CD4-positive, alpha-beta memory T cell (primary cell): Measurements from ENCODE around the gene MLN. TPM values are rescaled to one million over a fixed set of nuclear protein-coding genes. Genes with fewer than 3 reads are reported as not detected.

Source experiments
- CTCF ChIA-PET: fragments of 350-600 bp; sonication (Branson Sonifier 250); formaldehyde crosslinking; loops from one replicate; lab custom pipeline; 2021; ENCODE audit warnings: inconsistent platforms; ENCODE audit not compliant: partially characterized antibody; lab: Charles Lee
- POLR2A ChIA-PET: fragments of 350-600 bp; sonication (Branson Sonifier 250); formaldehyde crosslinking; loops from one replicate; lab custom pipeline; 2021; ENCODE audit not compliant: partially characterized antibody; lab: Charles Lee
- DNase-seq, 5 donors: peaks; one replicate each; pipeline versions ENCODE4 v3.0.0 to v3.0.0-alpha.2; 2020 to 2022; ENCODE audit warnings: mixed read lengths in 1 of 5
- H3K27ac ChIP-seq: one replicate; pipeline ENCODE4 v1.7.0; 2013; ENCODE audit warnings: low read depth, low read length
- H3K27me3 ChIP-seq: 2 replicates; pipeline ENCODE4 v1.7.0; 2013; ENCODE audit warnings: mild to moderate bottlenecking, low read length, moderate library complexity; ENCODE audit not compliant: insufficient read depth
- H3K36me3 ChIP-seq: 2 replicates; pipeline ENCODE4 v1.7.0; 2013; ENCODE audit warnings: mild to moderate bottlenecking, low read length, moderate library complexity; ENCODE audit not compliant: insufficient read depth
- H3K4me1 ChIP-seq: 2 replicates; pipeline ENCODE4 v1.7.0; 2013; ENCODE audit warnings: mild to moderate bottlenecking, low read length, moderate library complexity; ENCODE audit not compliant: insufficient read depth
- H3K4me3 ChIP-seq, 2 donors: one replicate each; pipeline ENCODE4 v1.7.0; 2013; ENCODE audit warnings: low read length in 2 of 2, mild to moderate bottlenecking in 1 of 2
- H3K9me3 ChIP-seq, 2 donors: one replicate each; pipeline ENCODE4 v1.7.0; 2013; ENCODE audit warnings: low read length in 2 of 2, control low read depth in 1 of 2; ENCODE audit not compliant: control insufficient read depth in 1 of 2
- H3K27ac Mint-ChIP-seq, 7 donors: one replicate each; pipeline ENCODE4 v1.8.0; 2020 to 2021; ENCODE audit warnings: mixed read lengths in 7 of 7, mild to moderate bottlenecking in 6 of 7, inconsistent platforms in 3 of 7, moderate library complexity in 3 of 7
- H3K27me3 Mint-ChIP-seq, 2 donors: one replicate each; pipeline ENCODE4 v1.8.0; 2020 to 2021; ENCODE audit warnings: mixed read lengths in 2 of 2
- H3K36me3 Mint-ChIP-seq, 2 donors: one replicate each; pipeline ENCODE4 v1.8.0; 2020 to 2021; ENCODE audit warnings: mixed read lengths in 2 of 2, inconsistent platforms in 1 of 2, mild to moderate bottlenecking in 1 of 2
- H3K4me1 Mint-ChIP-seq, 4 donors: one replicate each; pipeline ENCODE4 v1.8.0; 2020 to 2021; ENCODE audit warnings: mixed read lengths in 4 of 4, mild to moderate bottlenecking in 1 of 4
- H3K4me3 Mint-ChIP-seq, 8 donors: one replicate each; pipeline ENCODE4 v1.8.0; 2020 to 2021; ENCODE audit warnings: mixed read lengths in 8 of 8, mild to moderate bottlenecking in 7 of 8, moderate library complexity in 6 of 8, inconsistent platforms in 3 of 8
- H3K9me3 Mint-ChIP-seq, 8 donors: one replicate each; pipeline ENCODE4 v1.8.0; 2020 to 2021; ENCODE audit warnings: mixed read lengths in 8 of 8, mild to moderate bottlenecking in 5 of 8, inconsistent platforms in 3 of 8, moderate library complexity in 1 of 8
- intact Hi-C: fragments of 100-400 bp; cut with micrococcal nuclease; formaldehyde crosslinking; loops from one replicate; pipeline ENCODE4 v1.15.1; 2023
- polyA plus RNA-seq, 2 donors: library from polyadenylated mRNA; unstranded; fragments of 300-500 nt; fragmentation: Illumina TruSeq; gene quantifications; one replicate each; pipeline ENCODE4 v1.2.3, GENCODE V29; 2021
- total RNA-seq, 2 experiments: library from RNA; stranded (reverse); gene quantifications; one replicate each; pipeline ENCODE4 v1.2.3, GENCODE V29; 2021

The MLN gene
- total and polyA plus RNA-seq, 4 experiments from 2014 or later, result not detected

DNA sequence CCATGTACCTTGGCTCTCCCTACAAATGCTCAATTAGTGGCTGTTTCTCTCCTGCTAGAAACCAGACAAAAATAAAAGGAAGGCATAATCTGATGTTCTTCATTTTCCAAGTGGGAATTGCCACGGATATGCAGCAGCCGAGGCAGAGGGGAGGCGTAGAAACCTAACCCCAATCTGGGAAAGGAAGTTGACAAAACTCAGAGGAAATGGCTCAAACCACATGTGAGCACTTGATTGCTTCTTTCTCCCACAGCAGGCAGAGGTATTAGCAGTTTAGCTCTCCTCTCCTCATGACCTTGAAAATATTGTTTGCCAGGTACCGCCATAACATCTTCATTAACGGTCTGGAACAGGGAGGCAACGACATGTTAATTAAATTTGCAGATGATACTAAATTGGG, 3.8 kb upstream of the MLN start:
- POLR2A ChIA-PET, result no interaction called here
- DNase-seq, result no peak
- peaks cover 29% of the 10 kb centered on the region in 2 donors for H3K27me3 Mint-ChIP-seq
- H3K27ac ChIP-seq, result no peak overlapping the region
- H3K36me3 ChIP-seq, result no peaks in the 10 kb centered on the region
- H3K27ac Mint-ChIP-seq, result peak overlapping the region in 1 of 7 donors; percentile 13
- intact Hi-C loops, result no loop called here
- CTCF ChIA-PET, result interaction anchor here (1.5 kb wide), 1 partner anchor 36 kb away, joined by 5 read pairs; no protein-coding TSS in a partner anchor
- H3K4me3 Mint-ChIP-seq, result peak overlapping the region in 7 of 8 donors; percentile 23 to 66 (median 59)
- H3K4me1 Mint-ChIP-seq, result peaks cover 10 to 30% (median 16%) of the 10 kb centered on the region in 4 donors
- no peak overlapping the region for H3K4me3 ChIP-seq
- no peaks in the 10 kb centered on the region for H3K36me3 Mint-ChIP-seq
- H3K4me1 ChIP-seq, result peaks cover 14% of the 10 kb centered on the region
- peaks cover 0 to 3% (median 0%) of the 10 kb centered on the region in 8 donors for H3K9me3 Mint-ChIP-seq
- peaks cover 5% of the 10 kb centered on the region for H3K27me3 ChIP-seq
- H3K9me3 ChIP-seq, result no peaks in the 10 kb centered on the region

- ChIA-PET POLR2A (no interaction called here), CTCF (interaction anchor here (1.5 kb wide), 1 partner anchor 35 kb away, joined by 5 read pairs; no protein-coding TSS in a partner anchor)
- Histone ChIP-seq H3K27me3 (peaks cover 5% of the 10 kb centered on the region), H3K4me3 (no peak overlapping the region), H3K9me3 (no peaks in the 10 kb centered on the region), H3K4me1 (peaks cover 14% of the 10 kb centered on the region), H3K36me3 (no peaks in the 10 kb centered on the region), H3K27ac (no peak overlapping the region)
- H3K4me3 Mint-ChIP-seq, result peak overlapping the region in 1 of 8 donors; percentile 15
- H3K4me1 Mint-ChIP-seq, result peaks cover 10 to 30% (median 16%) of the 10 kb centered on the region in 4 donors
- no peak for DNase-seq
- peaks cover 0 to under 1% (median 0%) of the 10 kb centered on the region in 8 donors for H3K9me3 Mint-ChIP-seq
- no peak overlapping the region for H3K27ac Mint-ChIP-seq
- H3K36me3 Mint-ChIP-seq, result no peaks in the 10 kb centered on the region
- peaks cover 22 to 26% of the 10 kb centered on the region in 2 donors for H3K27me3 Mint-ChIP-seq
- intact Hi-C loops, result no loop called here
Observed at GRCh38 chr6:33806841-33807240, 3.0 kb upstream of the MLN start.

- ChIA-PET CTCF (no interaction called here), POLR2A (no interaction called here)
- intact Hi-C loops, result no loop called here
- peaks cover 9 to 13% of the 10 kb centered on the region in 2 donors for H3K27me3 Mint-ChIP-seq
- peaks cover 0 to 2% (median 0%) of the 10 kb centered on the region in 8 donors for H3K9me3 Mint-ChIP-seq
- Histone ChIP-seq H3K9me3 (no peaks in the 10 kb centered on the region), H3K36me3 (no peaks in the 10 kb centered on the region), H3K27ac (no peak overlapping the region), H3K4me1 (peaks cover 3% of the 10 kb centered on the region), H3K4me3 (no peak overlapping the region), H3K27me3 (no peaks in the 10 kb centered on the region)
- H3K27ac Mint-ChIP-seq, result no peak overlapping the region
- no peaks in the 10 kb centered on the region for H3K36me3 Mint-ChIP-seq
- DNase-seq, result no peak
- peaks cover under 1 to 11% (median 4%) of the 10 kb centered on the region in 4 donors for H3K4me1 Mint-ChIP-seq
- no peak overlapping the region for H3K4me3 Mint-ChIP-seq
Observed at GRCh38 chr6:33802186-33802958, 1.4 kb downstream of the MLN start.

- Histone ChIP-seq H3K4me3 (no peak overlapping the region), H3K9me3 (no peaks in the 10 kb centered on the region), H3K36me3 (no peaks in the 10 kb centered on the region), H3K4me1 (no peaks in the 10 kb centered on the region), H3K27ac (no peak overlapping the region), H3K27me3 (no peaks in the 10 kb centered on the region)
- Mint-ChIP-seq H3K27me3 (peaks cover 9 to 14% of the 10 kb centered on the region in 2 donors), H3K36me3 (no peaks in the 10 kb centered on the region), H3K27ac (no peak overlapping the region), H3K9me3 (peaks cover 0 to 2% (median 0%) of the 10 kb centered on the region in 8 donors), H3K4me3 (no peak overlapping the region), H3K4me1 (peaks cover 0 to 8% (median 0%) of the 10 kb centered on the region in 4 donors)
- POLR2A ChIA-PET, result no interaction called here
- CTCF ChIA-PET, result no interaction called here
- intact Hi-C loops, result no loop called here
- DNase-seq, result no peak
Observed at GRCh38 chr6:33801611-33802010, 2.2 kb downstream of the MLN start.

GRCh38 chr6:33800248-33800969, 3.4 kb downstream of the MLN start:
- Histone ChIP-seq H3K9me3 (no peaks in the 10 kb centered on the region), H3K36me3 (no peaks in the 10 kb centered on the region), H3K27me3 (no peaks in the 10 kb centered on the region), H3K27ac (no peak overlapping the region), H3K4me1 (no peaks in the 10 kb centered on the region), H3K4me3 (no peak overlapping the region)
- intact Hi-C loops, result no loop called here
- no peak for DNase-seq
- H3K27ac Mint-ChIP-seq, result no peak overlapping the region
- ChIA-PET CTCF (no interaction called here), POLR2A (no interaction called here)
- H3K4me3 Mint-ChIP-seq, result no peak overlapping the region
- peaks cover 0 to 8% (median 0%) of the 10 kb centered on the region in 4 donors for H3K4me1 Mint-ChIP-seq
- peaks cover 0 to 2% (median 0%) of the 10 kb centered on the region in 8 donors for H3K9me3 Mint-ChIP-seq
- H3K36me3 Mint-ChIP-seq, result no peaks in the 10 kb centered on the region
- peaks cover 9 to 14% of the 10 kb centered on the region in 2 donors for H3K27me3 Mint-ChIP-seq

GRCh38 chr6:33799454-33800113, 4.2 kb downstream of the MLN start:
- H3K36me3 ChIP-seq, result no peaks in the 10 kb centered on the region
- Mint-ChIP-seq H3K4me1 (peaks cover 0 to 5% (median 0%) of the 10 kb centered on the region in 4 donors), H3K4me3 (peak overlapping the region in 1 of 8 donors; percentile 26), H3K36me3 (no peaks in the 10 kb centered on the region), H3K27ac (no peak overlapping the region), H3K27me3 (peaks cover 9 to 14% of the 10 kb centered on the region in 2 donors), H3K9me3 (peaks cover 0 to 2% (median 0%) of the 10 kb centered on the region in 8 donors)
- H3K4me1 ChIP-seq, result no peaks in the 10 kb centered on the region
- H3K4me3 ChIP-seq, result no peak overlapping the region
- ChIA-PET CTCF (no interaction called here), POLR2A (no interaction called here)
- H3K27me3 ChIP-seq, result no peaks in the 10 kb centered on the region
- intact Hi-C loops, result no loop called here
- no peaks in the 10 kb centered on the region for H3K9me3 ChIP-seq
- DNase-seq, result no peak
- H3K27ac ChIP-seq, result no peak overlapping the region
